GM12874 (cell line): ENCODE data around the gene TM9SF4.

ENCODE experiments used
- TF ChIP-seq, protein P1 (sequence below): IDR thresholded peaks from 2 replicates; pipeline ENCODE4 v1.5.1; 2011; ENCODE audit warnings: low read depth, mild to moderate bottlenecking, control low read depth, low read length, moderate library complexity; ENCODE audit not compliant: insufficient read depth

TM9SF4 gene

DNA sequence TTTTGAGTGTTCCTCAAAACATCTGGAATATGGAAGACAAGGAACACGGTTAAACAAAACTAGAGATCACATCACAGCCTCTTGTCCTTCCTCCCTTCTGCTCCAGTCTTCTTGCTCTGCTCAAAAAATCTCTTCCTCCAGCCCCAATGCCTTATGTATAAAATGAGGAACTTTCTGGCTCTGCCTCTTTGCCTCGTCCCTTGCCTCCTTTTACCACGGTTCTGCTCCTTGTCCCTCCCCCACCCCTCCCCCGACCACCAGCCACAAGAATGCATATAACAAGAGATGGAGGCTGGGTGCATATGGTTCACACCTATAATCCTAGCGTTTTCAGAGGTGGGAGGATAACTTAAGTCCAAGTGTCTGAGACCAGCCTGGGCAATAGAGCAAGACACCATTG is 54.4 kb downstream of the TM9SF4 start:
- TF ChIP-seq, protein P1, sequence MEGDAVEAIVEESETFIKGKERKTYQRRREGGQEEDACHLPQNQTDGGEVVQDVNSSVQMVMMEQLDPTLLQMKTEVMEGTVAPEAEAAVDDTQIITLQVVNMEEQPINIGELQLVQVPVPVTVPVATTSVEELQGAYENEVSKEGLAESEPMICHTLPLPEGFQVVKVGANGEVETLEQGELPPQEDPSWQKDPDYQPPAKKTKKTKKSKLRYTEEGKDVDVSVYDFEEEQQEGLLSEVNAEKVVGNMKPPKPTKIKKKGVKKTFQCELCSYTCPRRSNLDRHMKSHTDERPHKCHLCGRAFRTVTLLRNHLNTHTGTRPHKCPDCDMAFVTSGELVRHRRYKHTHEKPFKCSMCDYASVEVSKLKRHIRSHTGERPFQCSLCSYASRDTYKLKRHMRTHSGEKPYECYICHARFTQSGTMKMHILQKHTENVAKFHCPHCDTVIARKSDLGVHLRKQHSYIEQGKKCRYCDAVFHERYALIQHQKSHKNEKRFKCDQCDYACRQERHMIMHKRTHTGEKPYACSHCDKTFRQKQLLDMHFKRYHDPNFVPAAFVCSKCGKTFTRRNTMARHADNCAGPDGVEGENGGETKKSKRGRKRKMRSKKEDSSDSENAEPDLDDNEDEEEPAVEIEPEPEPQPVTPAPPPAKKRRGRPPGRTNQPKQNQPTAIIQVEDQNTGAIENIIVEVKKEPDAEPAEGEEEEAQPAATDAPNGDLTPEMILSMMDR: no peak

DNA sequence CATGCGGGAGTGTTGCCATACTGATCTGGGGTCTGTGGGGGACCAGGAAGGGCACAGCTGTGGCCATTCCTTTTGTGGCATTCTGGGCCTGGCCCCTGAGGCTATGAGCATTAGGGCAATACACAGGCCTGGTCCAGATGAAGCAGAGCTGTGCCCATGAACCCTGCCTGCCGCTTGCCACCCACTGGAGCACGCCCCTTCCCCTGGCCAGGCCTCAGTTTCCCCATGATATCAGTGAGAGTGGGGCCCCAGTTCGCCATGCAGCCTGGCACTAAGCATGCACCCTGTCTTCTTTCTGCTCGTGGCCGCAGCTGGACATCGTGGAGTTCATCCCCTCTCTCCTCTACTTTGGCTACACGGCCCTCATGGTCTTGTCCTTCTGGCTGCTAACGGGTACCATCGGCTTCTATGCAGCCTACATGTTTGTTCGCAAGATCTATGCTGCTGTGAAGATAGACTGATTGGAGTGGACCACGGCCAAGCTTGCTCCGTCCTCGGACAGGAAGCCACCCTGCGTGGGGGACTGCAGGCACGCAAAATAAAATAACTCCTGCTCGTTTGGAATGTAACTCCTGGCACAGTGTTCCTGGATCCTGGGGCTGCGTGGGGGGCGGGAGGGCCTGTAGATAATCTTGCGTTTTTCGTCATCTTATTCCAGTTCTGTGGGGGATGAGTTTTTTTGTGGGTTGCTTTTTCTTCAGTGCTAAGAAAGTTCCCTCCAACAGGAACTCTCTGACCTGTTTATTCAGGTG is 55.6 kb downstream of the TM9SF4 start:
- TF ChIP-seq, protein P1: no peak

DNA sequence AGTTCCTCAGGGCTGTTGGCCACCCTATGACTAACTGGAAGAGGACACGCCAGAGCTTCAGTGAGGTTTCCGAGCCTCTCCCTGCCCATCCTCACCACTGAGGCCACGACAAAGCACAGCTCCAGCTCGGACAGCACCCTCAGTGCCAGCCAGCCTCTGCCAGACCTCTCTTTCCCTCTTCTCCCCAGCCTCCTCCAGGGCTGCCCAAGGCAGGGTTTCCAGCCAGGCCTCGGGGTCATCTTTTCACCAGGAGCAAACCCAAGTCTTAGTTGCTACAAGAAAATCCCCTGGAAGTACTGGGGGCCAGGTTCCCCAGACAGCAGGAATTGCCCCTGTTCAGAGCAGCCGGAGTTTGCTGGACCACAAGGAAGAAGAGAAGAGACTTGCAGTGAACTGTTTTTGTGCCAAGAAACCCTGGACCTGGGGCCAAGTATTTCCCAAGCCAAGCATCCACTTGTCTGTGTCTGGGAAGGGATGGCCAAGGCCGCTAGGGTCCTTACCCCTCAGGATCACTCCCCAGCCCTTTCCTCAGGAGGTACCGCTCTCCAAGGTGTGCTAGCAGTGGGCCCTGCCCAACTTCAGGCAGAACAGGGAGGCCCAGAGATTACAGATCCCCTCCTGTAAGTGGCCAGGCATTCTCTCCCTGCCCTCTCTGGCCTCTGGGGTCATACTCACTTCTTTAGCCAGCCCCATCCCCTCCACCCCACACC is 56.5 kb downstream of the TM9SF4 start:
- TF ChIP-seq, protein P1: no peak

DNA sequence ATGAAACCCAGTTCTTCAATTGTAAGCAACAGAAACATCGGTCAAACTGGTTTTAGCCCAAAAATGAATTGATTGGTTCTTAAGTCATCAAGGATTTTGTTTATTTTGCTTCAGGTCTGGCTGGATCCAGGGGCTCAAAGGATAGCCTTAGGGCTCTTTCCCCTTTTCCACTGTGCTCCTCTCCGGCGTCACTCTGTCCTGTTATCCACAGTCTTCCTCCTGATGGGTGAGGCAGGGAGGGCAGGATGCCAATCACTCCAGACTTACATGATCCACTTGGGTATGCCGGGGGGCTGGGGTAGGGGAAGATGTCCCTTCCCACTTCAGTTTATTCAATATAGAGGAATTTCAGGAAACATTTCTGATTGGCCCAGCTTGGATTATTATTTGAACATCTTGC is 58.0 kb downstream of the TM9SF4 start:
- TF ChIP-seq, protein P1: no peak

DNA sequence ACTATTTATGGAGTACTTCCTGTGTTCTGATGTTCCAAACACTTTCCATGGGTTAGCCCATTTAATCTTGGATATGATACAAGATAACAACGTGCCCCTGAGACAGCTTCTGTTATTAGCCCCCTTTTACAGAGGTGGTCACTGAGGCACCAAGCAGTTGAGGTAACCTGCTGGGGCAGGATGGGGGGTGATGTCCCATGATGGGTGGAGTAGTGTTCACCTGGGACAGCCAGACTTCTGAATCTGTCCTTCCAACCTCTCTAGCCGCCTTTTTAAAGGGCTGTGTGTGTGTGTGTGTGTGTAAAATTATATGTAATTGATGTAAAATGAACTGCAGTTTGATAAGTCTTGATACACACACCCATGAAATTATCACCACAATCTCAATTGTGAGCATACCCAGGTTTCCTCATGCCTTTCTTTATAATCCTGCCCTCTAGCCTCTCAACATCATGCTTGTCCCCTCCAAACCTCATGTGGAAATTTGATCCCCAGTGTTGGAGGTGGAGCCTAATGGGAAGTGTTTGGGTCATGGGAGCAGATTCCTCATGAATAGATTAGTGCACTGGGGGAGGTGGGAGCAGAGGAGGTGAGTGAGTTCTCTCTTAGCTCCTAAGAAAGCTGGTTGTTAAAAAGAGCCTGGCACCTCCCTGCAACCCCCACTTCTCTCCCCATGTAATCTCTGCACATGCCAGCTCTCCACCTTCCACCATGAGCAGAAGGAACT is 58.8 kb downstream of the TM9SF4 start:
- TF ChIP-seq, protein P1: no peak

DNA sequence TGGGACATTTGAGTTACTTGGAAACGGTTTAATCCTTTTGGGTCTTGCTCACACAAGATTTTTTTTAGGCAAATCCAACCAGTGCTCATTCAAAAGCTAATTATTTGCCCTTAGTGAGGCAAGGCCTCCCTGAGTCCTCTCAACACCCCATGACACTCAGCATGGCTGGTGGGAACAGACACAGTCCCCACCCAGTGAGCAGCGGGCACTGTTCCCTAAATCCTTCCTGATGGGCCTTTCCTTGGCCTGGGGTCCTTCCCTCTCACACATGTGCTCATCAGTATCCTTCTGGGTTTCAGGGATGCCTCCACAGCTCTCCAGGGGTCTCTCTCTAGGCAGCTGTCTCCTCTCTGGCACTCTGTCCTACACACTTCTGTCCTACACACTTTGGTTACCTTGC is 70.0 kb downstream of the TM9SF4 start:
- TF ChIP-seq, protein P1: no peak

DNA sequence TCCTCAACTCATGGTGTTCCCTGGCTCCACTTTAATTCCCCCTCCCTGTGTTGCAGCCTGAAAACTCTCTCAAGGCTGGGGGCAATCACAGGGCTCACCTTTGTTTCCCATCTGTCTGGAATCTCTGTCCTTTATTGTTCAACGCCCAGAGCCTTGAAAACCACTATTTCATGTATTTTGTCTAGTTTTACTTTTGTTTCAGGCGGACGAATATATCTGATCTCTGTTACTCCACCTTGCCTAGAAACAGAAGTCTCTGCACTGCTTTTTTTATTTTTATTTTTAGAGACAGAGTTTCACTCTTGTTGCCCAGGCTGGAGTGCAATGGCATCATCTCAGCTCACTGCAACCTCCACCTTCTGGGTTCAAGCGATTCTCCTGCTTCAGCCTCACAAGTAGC is 70.4 kb downstream of the TM9SF4 start:
- TF ChIP-seq, protein P1: no peak
